Activated CD4-positive, alpha-beta T cell treated with anti-CD3 and anti-CD28 coated beads, Interleukin-2, amount 50 U/mL, for 48 hours (primary cell): ENCODE results near the gene FUBP3.
"Not testable (repeated sequence)": the region's sequence is repeated elsewhere in the genome, so short reads cannot be mapped to it uniquely, and the experiment has no call there.

ENCODE experiments used
- DNase-seq, 2 experiments: peaks; one replicate each; pipeline ENCODE4 v3.0.0-alpha.2; 2020

FUBP3 gene

GRCh38 chr9:130664251-130665028 lies 85.1 kb downstream of the FUBP3 start, which contains the start of gene PRDM12:
TSS of gene PRDM12 (plus strand) at chr9:130664594. CDS start at chr9:130664654, 60 bp downstream.
- no peak for DNase-seq

DNA sequence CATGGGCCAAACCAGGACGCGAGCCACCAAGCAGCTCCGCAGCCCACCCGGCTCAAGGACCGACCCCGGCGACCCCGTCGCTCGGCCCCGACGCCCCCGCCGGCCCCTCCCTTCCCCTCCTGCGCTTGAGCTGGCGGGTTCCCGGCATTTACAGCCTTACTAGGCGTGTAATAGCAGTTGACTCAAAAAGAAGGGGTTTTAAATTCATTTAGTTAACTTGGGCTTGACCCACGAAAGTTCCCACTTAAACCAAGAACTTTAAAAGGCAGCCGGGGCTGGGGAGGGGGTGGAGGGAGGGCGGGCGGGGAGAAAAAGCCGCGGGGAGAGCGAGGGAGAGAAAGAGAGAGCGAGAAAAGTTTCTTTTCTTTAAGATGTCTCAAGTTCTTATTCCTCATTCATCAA lies 85.7 kb downstream of the FUBP3 start:
- no peak for DNase-seq

DNA sequence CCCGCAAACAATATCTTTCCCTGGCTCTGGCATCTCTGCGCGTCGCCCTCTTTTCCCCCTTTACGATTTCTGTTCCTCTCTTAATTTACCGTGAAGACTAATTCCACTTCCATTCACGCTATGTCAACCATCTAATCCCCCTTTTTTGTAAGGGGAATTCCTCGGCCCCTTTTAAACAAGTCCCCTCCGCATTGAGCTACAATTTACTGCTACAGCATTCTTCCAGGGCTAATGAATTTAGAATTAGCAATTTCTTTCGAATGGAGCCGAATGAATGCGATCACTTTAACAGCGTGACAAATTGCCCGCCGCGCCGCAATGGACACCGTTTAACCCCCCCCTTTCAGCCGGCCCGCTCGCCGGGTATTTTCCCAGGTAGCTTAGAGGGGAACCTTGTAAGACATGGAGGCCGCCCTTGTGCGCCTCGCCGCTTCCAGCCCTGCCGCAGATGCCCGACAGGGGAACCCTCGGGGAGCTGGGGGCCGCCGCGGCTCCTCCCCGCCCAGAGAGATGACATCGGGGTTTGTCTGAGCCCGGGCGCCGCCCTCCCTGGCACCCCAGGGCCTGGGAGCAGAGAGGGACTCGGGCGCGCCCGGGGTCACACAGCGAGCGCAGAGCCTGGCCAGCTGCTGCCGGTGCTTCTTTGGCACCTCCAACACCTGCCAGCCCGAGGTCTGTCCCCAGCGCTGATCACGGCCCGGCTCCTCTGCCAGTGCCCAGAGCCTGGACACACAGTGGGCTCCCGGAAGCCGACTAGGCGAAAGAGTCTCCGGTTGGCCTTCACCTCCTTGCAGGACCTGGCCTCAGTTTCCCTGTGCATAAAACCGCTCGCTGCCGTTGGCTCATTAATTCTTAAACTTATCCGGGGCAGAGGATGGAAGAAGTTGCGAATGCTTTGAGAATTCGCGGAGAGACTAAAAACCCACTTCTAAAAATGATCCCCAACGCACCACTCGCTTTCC lies 86.3 kb downstream of the FUBP3 start:
- DNase-seq = no peak

DNA sequence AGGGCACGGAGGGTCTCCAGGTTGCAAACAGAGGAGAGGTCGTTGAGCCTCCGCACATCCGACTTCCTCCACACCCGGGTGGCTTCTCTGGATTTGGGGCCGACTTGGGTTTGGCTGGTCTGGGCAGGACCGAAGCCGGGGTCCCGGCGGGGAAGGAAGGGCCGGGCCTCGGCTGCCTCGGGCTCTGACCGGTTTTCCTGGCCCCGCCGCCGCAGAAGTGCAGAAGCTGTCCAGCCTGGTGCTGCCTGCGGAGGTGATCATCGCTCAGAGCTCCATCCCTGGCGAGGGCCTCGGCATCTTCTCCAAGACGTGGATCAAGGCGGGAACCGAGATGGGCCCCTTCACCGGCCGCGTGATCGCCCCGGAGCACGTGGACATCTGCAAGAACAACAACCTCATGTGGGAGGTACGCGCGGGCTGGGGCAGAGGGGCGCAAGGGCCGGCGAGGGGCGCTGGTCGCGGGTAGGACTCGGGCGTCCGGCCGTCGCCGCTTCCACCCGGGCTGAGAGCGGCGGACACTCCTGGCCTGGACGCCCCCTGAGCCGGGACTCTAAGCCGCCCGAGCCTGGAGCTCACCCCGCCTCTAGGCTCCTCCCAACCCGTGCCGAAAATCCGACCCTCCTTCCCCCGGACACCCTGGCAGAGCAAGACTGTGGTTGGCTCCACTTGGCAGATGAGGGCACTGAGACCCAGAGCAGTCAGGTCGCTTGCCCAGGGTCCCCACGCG lies 87.2 kb downstream of the FUBP3 start:
- DNase-seq = no peak

- no peak for DNase-seq
Measured at GRCh38 chr9:130667120-130667435, 87.7 kb downstream of the FUBP3 start.

DNA sequence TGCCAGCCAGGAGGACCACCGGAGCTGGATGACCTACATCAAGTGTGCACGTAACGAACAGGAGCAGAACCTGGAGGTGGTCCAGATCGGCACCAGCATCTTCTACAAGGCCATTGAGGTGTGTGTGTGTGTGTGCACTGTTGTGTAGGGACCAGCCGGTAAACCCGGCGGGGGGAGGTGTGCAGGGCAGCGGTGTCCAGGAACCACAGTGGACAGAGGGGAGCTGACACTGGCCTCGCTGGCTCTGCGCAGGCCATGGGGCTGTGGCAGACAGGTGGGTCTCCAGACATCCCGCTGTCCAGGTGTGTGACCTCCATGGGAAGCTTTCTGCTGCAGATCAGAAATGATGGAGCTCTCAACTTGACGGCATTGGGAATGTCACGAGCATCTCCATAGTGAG lies 88.8 kb downstream of the FUBP3 start:
- no peak for DNase-seq

DNA sequence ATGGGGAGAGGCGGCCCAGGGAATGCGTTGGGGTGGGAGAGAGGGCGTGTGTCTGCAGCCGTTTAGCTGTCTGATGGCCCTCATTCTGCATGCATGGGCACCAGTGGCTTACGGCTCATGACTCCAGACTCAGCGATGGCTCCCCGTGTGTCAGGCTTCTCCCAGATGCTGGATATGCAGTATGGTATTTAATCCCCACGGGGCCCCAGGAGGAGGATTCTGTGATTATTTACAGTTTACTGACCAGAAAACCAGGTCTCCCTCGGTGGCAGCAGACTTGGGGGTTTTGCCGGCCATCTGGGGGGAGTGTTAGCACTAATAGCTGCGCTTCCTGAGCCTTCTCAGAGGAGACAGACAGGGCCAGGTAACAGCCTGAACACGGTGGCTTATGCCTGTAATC lies 89.3 kb downstream of the FUBP3 start:
- no peak for DNase-seq

DNA sequence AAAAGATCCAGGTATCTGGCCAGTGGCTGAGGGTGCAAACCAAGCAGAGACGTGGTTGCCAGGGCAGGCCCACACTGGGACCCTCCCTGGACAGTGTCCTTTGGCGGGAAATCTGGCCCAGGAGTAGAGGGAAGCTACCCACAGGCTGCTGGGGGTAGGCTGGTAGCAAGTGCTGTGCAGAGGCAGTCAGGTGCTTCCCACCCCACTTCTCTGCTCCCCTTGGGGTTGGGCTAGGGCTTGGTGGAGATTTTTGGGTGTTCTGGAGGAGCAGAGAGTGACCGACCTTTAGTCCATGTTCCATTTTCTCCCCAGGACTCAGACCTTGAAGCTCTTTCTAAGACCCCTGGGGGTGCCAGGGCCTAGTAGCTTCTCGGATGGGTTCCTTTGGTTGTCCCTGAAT lies 90.6 kb downstream of the FUBP3 start:
- DNase-seq = no peak

DNA sequence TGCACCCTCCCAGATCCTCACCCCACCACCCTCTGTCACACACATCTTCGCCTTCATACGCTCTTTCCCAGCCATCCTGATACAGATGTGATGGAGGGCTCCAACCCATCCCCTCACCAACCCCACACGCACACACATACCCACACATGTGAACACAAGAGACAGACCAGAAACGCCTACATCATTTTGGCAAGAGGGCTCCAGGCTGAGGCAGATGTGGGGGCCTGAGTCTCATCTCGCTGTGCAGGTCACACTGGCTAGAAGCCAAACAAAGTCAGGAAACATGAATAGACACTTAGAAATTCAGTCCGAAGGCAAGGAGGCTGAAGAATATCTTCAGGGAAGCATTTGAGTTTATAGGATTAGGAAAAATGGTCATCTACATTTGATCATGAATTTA lies 91.3 kb downstream of the FUBP3 start:
- no peak for DNase-seq

DNA sequence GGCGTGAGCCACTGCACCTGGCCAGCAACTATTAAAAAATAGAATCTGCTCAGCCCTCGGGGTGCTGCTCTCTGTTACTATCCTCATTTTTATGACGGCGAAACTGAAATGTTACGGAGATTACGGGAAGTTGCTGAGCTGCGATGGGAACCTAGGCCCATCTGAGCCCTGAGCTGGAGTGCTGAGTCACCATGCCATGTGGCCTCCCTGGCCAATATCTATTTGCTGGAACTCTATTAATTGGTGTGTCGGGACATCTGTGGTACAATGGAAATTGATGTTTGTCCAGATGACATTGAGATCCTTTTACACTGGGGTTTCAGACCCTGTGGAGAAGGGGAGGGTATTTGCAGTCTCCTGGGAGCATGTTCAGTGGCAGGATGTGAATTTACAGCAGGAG lies 93.1 kb downstream of the FUBP3 start:
- no peak for DNase-seq

DNA sequence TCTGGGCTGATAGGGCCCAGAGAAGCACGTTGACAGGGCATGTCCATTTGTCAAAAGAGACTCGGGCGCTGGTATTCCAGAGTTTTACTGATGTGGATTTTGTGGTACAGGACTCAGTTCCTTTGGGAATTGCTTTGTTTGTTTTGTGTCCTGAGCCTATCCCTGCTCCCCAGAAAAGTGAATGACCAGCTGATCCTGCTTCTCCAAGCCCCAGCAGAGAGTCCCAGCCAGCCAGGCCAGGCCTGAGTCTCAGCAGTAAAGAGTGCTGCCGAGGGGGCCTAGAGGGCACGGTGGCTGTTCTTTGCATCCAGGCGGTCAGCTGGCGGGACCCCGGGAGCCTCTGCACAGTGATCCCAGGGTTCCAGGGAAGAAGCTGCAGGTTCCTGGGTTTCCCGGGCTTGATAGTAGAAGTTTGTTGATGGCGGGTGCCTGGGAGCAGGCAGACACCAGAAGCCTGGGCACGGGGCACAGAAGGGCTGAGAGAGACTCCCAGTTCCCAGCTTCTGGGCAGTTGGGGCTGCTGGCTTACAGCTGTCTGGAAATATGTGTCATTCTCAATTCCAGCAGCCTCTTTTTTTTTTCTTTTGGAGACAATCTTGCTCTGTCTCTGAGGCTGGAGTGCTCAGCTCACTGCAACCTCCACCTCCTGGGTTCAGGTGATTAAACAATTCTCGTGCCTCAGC lies 93.7 kb downstream of the FUBP3 start:
- DNase-seq = no peak

- no peak for DNase-seq
Measured at GRCh38 chr9:130675396-130675795, 96.0 kb downstream of the FUBP3 start.

- DNase-seq = no peak
Measured at GRCh38 chr9:130677252-130677651, 97.9 kb downstream of the FUBP3 start.

DNA sequence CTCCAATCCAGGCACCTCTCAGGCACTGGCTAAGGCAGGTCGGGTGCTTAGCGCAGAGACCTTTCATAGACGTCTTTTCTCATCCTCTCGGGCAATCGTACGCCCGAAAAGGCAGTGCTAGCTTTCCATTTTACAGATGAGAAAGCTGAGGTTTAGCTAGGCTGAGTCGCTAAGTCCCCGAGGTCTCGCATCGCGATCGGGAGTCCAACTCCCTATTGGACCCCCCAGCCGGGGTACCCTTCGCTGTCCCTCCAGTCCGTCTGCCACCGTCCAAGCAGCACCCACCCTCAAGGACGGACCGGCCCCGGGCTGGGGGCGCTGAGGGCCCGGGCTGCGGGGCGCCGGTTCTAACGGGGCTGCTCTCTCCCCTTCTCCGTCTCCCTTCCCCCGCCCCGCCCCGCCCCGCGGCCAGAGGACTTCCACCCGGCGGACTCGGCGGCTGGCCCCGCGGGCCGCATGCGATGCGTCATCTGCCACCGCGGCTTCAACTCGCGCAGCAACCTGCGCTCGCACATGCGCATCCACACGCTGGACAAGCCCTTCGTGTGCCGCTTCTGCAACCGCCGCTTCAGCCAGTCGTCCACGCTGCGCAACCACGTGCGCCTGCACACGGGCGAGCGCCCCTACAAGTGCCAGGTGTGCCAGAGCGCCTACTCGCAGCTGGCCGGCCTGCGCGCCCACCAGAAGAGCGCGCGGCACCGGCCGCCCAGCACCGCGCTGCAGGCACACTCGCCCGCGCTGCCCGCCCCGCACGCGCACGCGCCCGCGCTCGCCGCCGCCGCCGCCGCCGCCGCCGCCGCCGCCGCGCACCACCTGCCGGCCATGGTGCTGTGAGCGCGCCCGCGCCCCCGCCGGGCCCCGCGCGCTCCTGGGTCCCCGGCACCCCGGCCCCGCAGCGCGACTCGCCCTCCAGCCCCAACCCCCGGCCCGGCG lies 101.7 kb downstream of the FUBP3 start:
- peak; percentile 71 to 78 for DNase-seq

DNA sequence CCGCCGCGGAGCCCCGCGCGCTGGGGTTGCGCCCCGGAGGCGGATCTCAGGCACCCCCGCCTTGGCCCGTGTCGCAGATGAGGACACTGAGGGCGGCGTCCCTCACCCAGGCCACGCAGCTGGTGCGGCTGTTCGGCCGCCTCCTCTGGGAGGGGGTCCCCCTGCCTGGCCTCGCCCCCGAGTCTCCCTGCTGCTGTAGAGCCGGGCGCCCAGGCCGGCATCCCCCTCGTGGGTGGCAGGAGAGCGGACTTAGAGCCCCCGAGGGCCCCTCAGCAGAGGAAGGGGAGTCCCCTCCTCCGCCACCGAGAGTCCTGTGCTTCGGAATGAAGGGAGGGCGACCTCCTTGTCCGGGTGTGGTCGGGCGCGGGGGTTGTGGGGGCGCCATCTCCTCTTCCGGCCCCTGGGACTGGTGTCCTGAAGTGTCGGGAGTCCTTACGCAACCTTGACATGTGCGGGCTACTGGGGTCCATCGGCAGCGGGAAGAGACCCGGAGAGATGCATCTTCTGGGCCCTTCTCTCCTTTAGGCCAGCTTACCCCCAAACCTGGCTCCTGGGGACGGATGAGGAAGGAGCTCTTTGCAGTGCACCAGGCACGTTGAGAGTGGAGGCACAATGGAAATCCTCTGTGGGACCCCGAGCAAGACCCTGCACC lies 102.5 kb downstream of the FUBP3 start:
- peak in 1 of 2 experiments; percentile 43 for DNase-seq

- peak; percentile 70 to 75 for DNase-seq
Measured at GRCh38 chr9:130682421-130683121, 103.2 kb downstream of the FUBP3 start.

- DNase-seq = no peak
Measured at GRCh38 chr9:130685104-130685503, 105.7 kb downstream of the FUBP3 start.

- DNase-seq = not testable (repeated sequence)
Measured at GRCh38 chr9:130685945-130686344, 106.6 kb downstream of the FUBP3 start.

- DNase-seq = no peak
Measured at GRCh38 chr9:130687615-130688014, 108.2 kb downstream of the FUBP3 start.
